Activated CD8-positive, alpha-beta T cell treated with anti-CD3 and anti-CD28 coated beads, Interleukin-2, amount 10 ng/mL, durations not matched to agents 7 days and 5 days (primary cell): ENCODE measurements around the gene APBA2. TPM values are rescaled to one million over a fixed set of nuclear protein-coding genes. Genes with fewer than 3 reads are reported as not detected.
A peak's percentile ranks its signal among the peaks of the same experiment; 100 is the strongest.

Source experiments
- ATAC-seq: fragments of 150-1000 bp; cut with Tn5 transposase; one replicate; pipeline ENCODE4 v1.10.0; 2021; ENCODE audit warnings: moderate library complexity
- CTCF ChIA-PET: fragments of 350-600 bp; sonication (Branson Sonifier 250); formaldehyde crosslinking; loops from one replicate; lab custom pipeline; 2021; ENCODE audit warnings: antibody characterized with exemption; lab: Charles Lee
- POLR2A ChIA-PET: fragments of 350-600 bp; sonication (Branson Sonifier 250); formaldehyde crosslinking; loops from one replicate; lab custom pipeline; 2021; ENCODE audit warnings: antibody characterized with exemption; lab: Charles Lee
- DNase-seq: peaks from one replicate; pipeline ENCODE4 v3.0.0-alpha.2; 2020
- H3K27ac Mint-ChIP-seq: one replicate; pipeline ENCODE4 v1.8.0; 2021; ENCODE audit warnings: mild to moderate bottlenecking, mixed read lengths
- H3K27me3 Mint-ChIP-seq: one replicate; pipeline ENCODE4 v1.8.0; 2021; ENCODE audit warnings: low read depth, mixed read lengths
- H3K36me3 Mint-ChIP-seq: one replicate; pipeline ENCODE4 v1.8.0; 2021; ENCODE audit warnings: low read depth, mixed read lengths
- H3K4me1 Mint-ChIP-seq: one replicate; pipeline ENCODE4 v1.8.0; 2021; ENCODE audit warnings: low read depth, mixed read lengths
- H3K4me3 Mint-ChIP-seq: one replicate; pipeline ENCODE4 v1.8.0; 2021; ENCODE audit warnings: mild to moderate bottlenecking, mixed read lengths
- H3K9me3 Mint-ChIP-seq: one replicate; pipeline ENCODE4 v1.8.0; 2022; ENCODE audit warnings: mixed read lengths; ENCODE audit not compliant: insufficient read depth
- total RNA-seq, 2 experiments: library from RNA; stranded (reverse); gene quantifications; one replicate each; pipeline ENCODE4 v1.2.3, GENCODE V29; 2021

The APBA2 gene
- total RNA-seq, 2 experiments from 2014 or later = 29.5 TPM

DNA sequence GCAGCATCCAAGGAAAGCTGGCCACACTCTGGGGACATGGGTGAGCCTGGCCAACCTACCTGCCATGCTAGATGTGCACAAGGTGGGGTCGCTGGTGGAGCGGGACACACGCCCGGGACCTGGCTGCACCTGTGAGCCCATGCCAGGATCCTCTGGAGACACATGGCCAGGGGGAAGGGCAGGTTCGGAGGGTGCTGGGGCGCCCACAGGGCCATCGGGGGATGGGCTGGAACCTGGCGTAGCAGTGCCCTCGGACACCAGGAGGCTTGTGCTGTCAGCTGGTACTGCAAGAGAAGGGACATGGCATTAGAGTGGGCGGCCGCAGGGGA lies 240.4 kb downstream of the APBA2 start:
- DNase-seq = no peak
- POLR2A ChIA-PET = no interaction called here
- H3K4me3 Mint-ChIP-seq = no peak overlapping the region
- H3K27ac Mint-ChIP-seq = no peak overlapping the region
- CTCF ChIA-PET = no interaction called here
- no peaks in the 10 kb centered on the region for H3K4me1 Mint-ChIP-seq
- H3K9me3 Mint-ChIP-seq = no peaks in the 10 kb centered on the region
- ATAC-seq = no peak
- peaks cover 2% of the 10 kb centered on the region for H3K27me3 Mint-ChIP-seq
- H3K36me3 Mint-ChIP-seq = no peaks in the 10 kb centered on the region

DNA sequence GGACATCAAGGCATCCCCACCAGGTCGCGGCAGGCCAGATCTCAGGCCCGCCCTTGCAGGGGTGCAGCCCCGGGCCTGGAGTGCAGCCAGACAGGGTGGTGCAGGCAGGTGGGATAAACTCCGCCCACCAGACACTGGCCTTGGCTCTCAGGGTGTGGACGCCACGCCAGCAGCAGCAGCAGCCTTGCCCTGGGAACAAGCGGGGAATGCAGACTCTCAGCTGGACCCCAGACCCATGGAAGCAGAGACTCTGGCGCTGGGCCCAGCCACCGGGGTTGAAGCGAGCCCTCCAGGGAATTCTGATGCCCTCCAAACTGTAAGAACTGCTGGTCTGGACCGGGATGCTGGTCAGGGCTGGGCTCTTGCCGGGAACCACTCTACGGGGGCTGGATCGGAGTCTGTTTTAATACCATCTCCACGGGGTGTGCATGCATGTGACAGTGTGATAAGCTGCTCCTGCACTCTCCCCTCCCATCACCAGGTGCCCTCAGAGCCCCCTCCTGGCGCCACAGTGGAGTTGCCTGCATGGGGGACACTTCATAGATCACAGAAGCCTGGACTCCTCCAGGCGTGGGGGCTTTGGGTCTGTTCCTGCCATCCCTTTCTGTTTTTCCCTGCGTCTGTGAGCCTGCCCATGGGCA lies 241.2 kb downstream of the APBA2 start:
- Mint-ChIP-seq H3K4me1 (peaks cover 4% of the 10 kb centered on the region), H3K9me3 (no peaks in the 10 kb centered on the region), H3K27ac (no peak overlapping the region), H3K27me3 (peaks cover 3% of the 10 kb centered on the region), H3K36me3 (no peaks in the 10 kb centered on the region), H3K4me3 (no peak overlapping the region)
- POLR2A ChIA-PET = no interaction called here
- ATAC-seq = peak; percentile 33
- CTCF ChIA-PET = interaction anchor here (0.8 kb wide), 1 partner anchor 23 kb away, joined by 3 read pairs; no protein-coding TSS in a partner anchor
- DNase-seq = no peak

DNA sequence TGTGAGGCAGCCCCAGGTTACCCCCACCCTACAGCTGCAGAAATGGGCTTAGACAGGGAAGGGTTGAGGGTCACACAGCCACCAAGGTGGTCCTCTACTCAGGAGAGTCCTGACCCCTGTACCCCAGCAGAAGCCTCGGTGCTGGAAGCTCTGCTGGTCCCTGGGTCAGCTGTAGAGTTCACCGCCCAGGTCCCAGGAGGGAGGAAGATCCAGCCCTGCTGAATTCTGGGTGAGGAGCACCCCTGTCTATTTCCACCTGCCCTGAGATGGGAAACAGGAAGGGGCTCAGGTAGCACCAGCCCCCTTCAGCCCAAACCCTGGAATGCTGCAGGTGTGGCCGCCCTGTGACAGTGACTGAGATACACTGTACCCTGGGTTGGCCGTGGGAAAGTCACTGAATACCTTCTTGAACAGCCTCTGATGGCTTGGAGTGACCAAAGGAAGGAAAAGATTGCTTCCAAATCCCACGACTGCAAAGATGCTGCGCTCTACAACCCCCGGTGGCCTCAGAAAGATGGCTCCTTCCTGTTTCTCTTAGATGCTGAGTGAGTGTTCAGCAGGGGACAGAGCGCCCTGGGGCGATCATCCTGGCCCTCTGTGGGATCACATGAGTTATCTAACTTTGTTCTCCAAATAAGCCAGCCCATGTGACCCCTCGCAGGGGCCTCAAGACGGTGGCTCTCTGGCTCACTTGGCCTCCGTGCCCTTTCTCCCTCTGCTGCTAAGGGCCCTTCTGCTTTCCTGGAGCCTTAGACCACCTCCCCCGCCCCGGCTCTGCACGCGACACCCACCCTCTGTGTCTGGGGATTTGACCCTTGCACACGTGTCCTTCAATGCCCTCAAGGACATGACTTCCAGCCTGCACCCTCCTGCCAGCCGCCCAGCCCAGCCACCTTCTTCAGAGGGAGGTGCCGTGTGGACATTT lies 242.0 kb downstream of the APBA2 start:
- POLR2A ChIA-PET = no interaction called here
- Mint-ChIP-seq H3K9me3 (no peaks in the 10 kb centered on the region), H3K36me3 (no peaks in the 10 kb centered on the region), H3K27ac (no peak overlapping the region), H3K4me3 (no peak overlapping the region), H3K27me3 (peaks cover 3% of the 10 kb centered on the region), H3K4me1 (peaks cover 4% of the 10 kb centered on the region)
- CTCF ChIA-PET = interaction anchor here (0.8 to 2.0 kb wide), 2 partner anchors 12 to 24 kb away, joined by 3 to 8 read pairs; no protein-coding TSS in a partner anchor
- ATAC-seq (no peak), DNase-seq (no peak)

DNA sequence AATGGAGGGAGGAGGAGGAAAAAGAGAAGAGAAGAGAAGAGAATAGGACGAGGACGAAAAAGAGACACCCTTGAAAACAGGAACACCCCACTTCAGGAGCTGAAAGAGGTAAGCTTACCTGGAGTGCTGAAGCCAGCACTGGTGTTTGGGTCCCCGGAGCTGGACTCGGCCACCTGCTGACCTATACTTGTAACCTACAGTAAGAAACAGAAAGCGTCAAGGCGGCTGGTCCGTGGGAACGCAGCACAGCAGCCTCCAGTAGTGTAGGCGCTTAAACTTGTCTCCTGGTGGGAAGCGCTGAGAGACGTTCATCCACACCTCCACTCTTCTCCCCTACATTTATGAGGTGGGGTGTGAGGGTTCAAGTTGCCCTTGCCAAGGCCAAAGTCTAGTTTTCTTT lies 242.9 kb downstream of the APBA2 start:
- peaks cover 4% of the 10 kb centered on the region for H3K4me1 Mint-ChIP-seq
- no peak for ATAC-seq

DNA sequence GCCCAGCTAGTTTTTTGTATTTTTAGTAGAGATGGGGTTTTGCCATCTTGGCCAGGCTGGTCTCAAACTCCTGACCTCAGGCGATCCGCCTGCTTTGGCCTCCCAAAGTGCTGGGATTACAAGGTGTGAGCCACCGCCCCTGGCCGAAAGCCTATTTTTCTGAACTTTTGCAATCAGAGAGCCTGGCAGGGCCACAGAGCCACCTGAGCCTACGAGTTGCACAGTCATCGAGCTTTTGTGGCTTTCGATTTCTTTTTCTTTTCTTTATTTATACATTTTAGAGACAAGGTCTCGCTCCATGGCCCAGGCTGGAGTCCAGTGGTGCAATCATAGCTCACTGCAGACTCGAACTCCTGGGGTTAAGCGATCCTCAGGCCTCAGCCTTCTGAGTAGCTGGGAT lies 243.4 kb downstream of the APBA2 start:
- ATAC-seq (no peak), DNase-seq (no peak)
- Mint-ChIP-seq H3K4me1 (peaks cover 4% of the 10 kb centered on the region), H3K27ac (no peak overlapping the region), H3K9me3 (no peaks in the 10 kb centered on the region), H3K4me3 (no peak overlapping the region), H3K36me3 (no peaks in the 10 kb centered on the region), H3K27me3 (peaks cover 3% of the 10 kb centered on the region)
- ChIA-PET POLR2A (no interaction called here), CTCF (interaction anchor here (2.0 kb wide), 1 partner anchor 11 kb away, joined by 8 read pairs; no protein-coding TSS in a partner anchor)

More for the DNA sequence above, 242.9 kb downstream of the APBA2 start:
- H3K27ac Mint-ChIP-seq = no peak overlapping the region
- CTCF ChIA-PET = interaction anchor here (2.0 kb wide), 1 partner anchor 11 kb away, joined by 8 read pairs; no protein-coding TSS in a partner anchor
- DNase-seq = no peak
- H3K36me3 Mint-ChIP-seq = no peaks in the 10 kb centered on the region
- no peaks in the 10 kb centered on the region for H3K9me3 Mint-ChIP-seq
- POLR2A ChIA-PET = no interaction called here
- peaks cover 3% of the 10 kb centered on the region for H3K27me3 Mint-ChIP-seq
- H3K4me3 Mint-ChIP-seq = no peak overlapping the region

DNA sequence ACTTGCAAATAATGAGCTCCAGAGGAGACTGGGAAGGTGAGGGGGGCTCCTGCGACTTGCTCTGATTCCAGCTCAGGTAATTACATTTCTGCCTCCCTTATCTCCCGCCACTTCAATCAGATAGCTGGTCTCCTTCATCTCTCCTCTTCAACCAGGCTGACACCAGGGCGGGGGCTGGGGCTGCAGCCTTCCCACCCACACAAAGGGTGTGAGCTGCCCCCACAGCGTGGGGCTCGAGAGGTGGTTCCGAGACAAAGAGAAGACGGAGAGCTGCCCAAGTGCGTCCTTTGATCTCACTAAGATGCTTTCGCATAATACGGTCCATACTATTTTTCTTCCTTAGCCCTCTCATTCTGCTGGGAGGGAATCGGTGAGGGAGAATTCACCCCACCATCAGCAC lies 244.2 kb downstream of the APBA2 start:
- CTCF ChIA-PET = interaction anchor here (2.0 kb wide), 1 partner anchor 10 kb away, joined by 8 read pairs; no protein-coding TSS in a partner anchor
- DNase-seq = no peak

DNA sequence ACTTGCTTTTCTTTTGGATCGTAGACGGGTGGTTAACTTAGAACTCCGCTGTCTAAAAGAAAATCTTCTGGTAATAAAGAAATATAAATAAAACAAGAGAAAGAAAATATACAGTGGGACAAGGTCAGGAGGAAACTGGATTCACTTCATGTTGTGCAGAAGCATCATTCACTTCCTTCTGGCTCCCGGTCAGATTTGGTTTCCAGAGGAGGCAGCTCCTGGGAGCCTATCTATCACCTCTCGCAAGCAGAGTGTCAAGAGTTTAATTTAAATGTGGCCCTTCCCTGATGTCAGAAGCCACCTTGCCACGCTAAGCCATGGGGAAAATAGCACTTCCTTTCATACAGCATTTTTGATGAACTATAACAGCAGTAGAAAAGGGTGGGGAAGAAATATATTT lies 244.7 kb downstream of the APBA2 start:
- Mint-ChIP-seq H3K4me3 (no peak overlapping the region), H3K36me3 (no peaks in the 10 kb centered on the region), H3K4me1 (peaks cover 4% of the 10 kb centered on the region), H3K27me3 (peaks cover 3% of the 10 kb centered on the region), H3K9me3 (no peaks in the 10 kb centered on the region), H3K27ac (no peak overlapping the region)
- ChIA-PET CTCF (no interaction called here), POLR2A (no interaction called here)
- no peak for DNase-seq
- ATAC-seq = no peak

More for the DNA sequence above, 244.2 kb downstream of the APBA2 start:
- POLR2A ChIA-PET = no interaction called here
- Mint-ChIP-seq H3K36me3 (no peaks in the 10 kb centered on the region), H3K9me3 (no peaks in the 10 kb centered on the region), H3K4me3 (no peak overlapping the region), H3K4me1 (peaks cover 4% of the 10 kb centered on the region), H3K27me3 (peaks cover 3% of the 10 kb centered on the region), H3K27ac (no peak overlapping the region)
- ATAC-seq = no peak

DNA sequence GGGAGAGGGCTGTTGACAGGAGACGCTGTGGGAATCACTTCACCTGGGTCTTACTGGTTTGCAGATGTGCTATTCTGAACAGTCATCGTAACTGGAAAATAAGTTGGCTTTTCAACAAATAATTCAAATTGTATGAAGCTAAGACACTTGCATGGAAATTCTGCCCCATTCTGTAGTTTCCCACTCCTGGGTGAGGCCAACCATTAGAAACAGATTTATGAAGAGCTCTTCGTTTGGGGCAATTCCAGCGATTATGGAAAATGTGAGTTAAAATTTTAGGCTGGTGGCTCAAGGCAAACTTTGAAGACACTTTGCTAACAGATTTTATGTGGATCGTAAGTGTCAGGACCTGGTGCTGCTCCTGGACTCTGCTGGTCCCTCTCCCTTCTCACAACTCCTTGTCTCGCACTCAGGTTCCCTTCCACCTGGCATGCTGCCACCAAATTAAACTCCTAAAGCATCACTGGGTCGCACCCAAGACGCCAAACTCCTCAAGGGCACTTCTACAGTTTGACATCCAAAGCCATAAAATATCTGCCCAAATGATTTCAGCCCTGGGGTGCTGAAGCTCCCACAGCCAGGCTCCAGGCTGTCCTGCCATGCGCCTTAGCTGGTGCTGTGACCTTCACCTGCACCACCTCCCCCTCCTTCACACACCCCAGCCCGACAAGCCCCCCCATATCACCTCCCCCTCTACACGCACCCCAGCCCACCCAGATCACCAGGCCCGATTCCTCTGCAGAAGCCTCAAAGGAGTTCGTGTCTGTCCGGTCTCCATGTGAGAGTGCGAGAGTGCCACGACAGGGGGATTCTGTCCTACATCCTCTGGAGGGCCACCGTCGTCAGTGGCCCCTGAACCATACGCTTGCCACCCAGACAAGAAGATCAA lies 245.4 kb downstream of the APBA2 start:
- no peak for ATAC-seq
- H3K4me3 Mint-ChIP-seq = no peak overlapping the region
- H3K36me3 Mint-ChIP-seq = no peaks in the 10 kb centered on the region
- POLR2A ChIA-PET = no interaction called here
- no peaks in the 10 kb centered on the region for H3K9me3 Mint-ChIP-seq
- CTCF ChIA-PET = interaction anchor here (0.6 kb wide), 1 partner anchor 27 kb away, joined by 3 read pairs; no protein-coding TSS in a partner anchor
- H3K27ac Mint-ChIP-seq = peak overlapping the region; percentile 46
- peaks cover 3% of the 10 kb centered on the region for H3K27me3 Mint-ChIP-seq
- no peak for DNase-seq
- peaks cover 4% of the 10 kb centered on the region for H3K4me1 Mint-ChIP-seq

DNA sequence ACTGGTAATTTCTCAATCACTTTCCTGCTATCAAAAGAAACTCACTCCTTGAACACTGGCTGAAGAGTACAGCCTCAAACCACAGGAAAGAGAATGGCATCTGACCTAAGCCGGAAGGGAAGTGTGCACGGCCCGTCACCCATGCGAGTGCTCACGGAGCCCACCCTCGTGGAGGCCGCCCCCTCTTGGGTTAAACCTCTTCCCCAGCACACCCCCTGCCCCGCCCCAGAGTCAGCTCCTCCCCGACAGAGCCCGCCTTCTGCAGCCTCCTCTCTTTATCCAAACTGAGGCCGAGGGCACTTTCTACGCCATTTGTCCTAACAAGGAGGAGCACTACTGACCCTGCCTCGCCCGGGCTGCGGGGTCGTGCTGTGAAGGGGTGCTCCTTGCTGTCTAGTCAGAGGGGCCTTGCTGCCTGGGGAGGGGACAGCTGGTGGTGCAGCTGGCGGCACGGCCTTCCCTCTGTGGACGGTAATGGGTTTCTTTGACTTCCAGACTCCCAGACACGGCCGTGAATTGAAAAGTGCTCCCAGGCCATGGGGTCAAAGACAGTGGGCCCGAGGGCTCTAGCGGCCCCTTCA lies 246.2 kb downstream of the APBA2 start:
- ATAC-seq = no peak
- H3K4me1 Mint-ChIP-seq = peaks cover 4% of the 10 kb centered on the region
- CTCF ChIA-PET = no interaction called here
- POLR2A ChIA-PET = no interaction called here
- no peak overlapping the region for H3K4me3 Mint-ChIP-seq
- no peak overlapping the region for H3K27ac Mint-ChIP-seq
- H3K27me3 Mint-ChIP-seq = peaks cover 3% of the 10 kb centered on the region
- DNase-seq = no peak
- H3K36me3 Mint-ChIP-seq = no peaks in the 10 kb centered on the region
- no peaks in the 10 kb centered on the region for H3K9me3 Mint-ChIP-seq

DNA sequence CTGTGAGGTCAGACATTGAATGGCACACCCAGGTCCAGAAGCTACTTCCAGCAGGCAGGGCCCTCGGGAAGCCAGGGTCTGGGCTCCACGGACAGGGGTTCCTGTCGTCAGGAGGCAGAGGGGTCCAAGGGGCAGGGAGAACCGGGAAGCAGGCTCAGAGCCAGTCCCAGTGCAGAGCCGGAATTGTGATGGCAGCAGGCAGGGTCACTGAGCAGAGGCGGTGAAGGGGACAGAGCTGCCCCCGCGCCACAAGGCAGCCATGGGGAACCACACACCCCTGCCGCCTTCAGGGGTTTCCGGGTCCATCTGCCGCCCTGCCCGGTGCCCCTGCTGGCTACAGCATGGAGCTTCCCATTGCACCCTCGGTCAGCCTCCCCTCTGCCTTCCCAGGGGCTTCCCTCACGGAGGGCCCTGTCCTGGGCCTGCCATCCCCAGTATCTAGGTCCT lies 247.0 kb downstream of the APBA2 start:
- CTCF ChIA-PET = no interaction called here
- no peak for ATAC-seq

DNA sequence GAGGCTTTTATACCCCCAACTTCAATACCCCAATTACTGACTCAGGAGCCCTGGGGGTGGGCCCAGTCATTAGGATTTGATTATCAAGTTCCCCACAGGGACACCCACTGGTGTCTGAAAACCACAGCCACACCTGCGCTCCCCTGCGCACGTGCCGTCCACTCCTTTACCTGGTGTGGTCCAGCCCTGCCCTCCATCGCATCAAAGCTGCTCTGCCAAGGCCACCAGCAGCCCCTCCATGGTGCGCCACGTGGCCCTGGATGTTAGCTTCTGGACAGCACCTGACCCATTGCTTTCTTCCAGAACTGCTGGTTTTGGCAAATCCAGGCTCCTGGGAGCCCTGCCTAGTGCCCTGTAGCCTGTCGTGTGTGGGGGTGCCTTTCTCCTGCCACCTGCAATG lies 247.5 kb downstream of the APBA2 start:
- peaks cover 5% of the 10 kb centered on the region for H3K27me3 Mint-ChIP-seq
- no peak for DNase-seq
- no peak overlapping the region for H3K4me3 Mint-ChIP-seq
- H3K4me1 Mint-ChIP-seq = peaks cover 4% of the 10 kb centered on the region
- ATAC-seq = no peak
- H3K27ac Mint-ChIP-seq = no peak overlapping the region
- H3K36me3 Mint-ChIP-seq = no peaks in the 10 kb centered on the region
- POLR2A ChIA-PET = no interaction called here
- CTCF ChIA-PET = interaction anchor here (1.1 kb wide), 1 partner anchor 137 kb away, joined by 3 read pairs; no protein-coding TSS in a partner anchor
- H3K9me3 Mint-ChIP-seq = no peaks in the 10 kb centered on the region

More for the DNA sequence above, 247.0 kb downstream of the APBA2 start:
- POLR2A ChIA-PET = no interaction called here
- no peaks in the 10 kb centered on the region for H3K36me3 Mint-ChIP-seq
- no peaks in the 10 kb centered on the region for H3K9me3 Mint-ChIP-seq
- no peak for DNase-seq
- H3K27me3 Mint-ChIP-seq = peaks cover 3% of the 10 kb centered on the region
- no peak overlapping the region for H3K27ac Mint-ChIP-seq
- peaks cover 4% of the 10 kb centered on the region for H3K4me1 Mint-ChIP-seq
- no peak overlapping the region for H3K4me3 Mint-ChIP-seq
